ENCODE data around the gene DCAF8. TPM values are rescaled to one million over a fixed set of nuclear protein-coding genes. Genes with fewer than 3 reads are reported as not detected.

DCAF8 gene
- 127 and 154 TPM in 2 replicates for total RNA-seq (ENCODE audit: low replicate concordance)
- long read RNA-seq, full-length matches to known transcripts, result 10 of 41 reads
- long read RNA-seq, partial matches to known transcripts, result 17 of 41 reads
- long read RNA-seq, other reads (novel, unspliced or antisense), result 14 of 41 reads

GRCh38 chr1:160261893-160262794 lies at the start of gene DCAF8:
DCAF8 (minus strand) TSS chr1:160262549; CDS start chr1:160244008, 18,541 bp downstream.
- Mint-ChIP-seq H3K36me3 (peaks cover 7% of the 10 kb centered on the region), H3K27ac (peak within 1 kb of the TSS; percentile 97), H3K4me1 (ENCODE audit: unreplicated experiment) (peaks cover 18% of the 10 kb centered on the region), H3K9me3 (no peaks in the 10 kb centered on the region), H3K4me3 (peak within 1 kb of the TSS; percentile 99), H3K27me3 (peaks cover 10% of the 10 kb centered on the region)
- TF ChIP-seq CTCF (conservative IDR thresholded peaks at IDR 0.05), result no peak
- DNase-seq (ENCODE audit: extremely low spot score, unreplicated experiment), result peak; percentile 97

GRCh38 chr1:160309571-160309970 lies 47.2 kb upstream of the DCAF8 start:
- no peak for TF ChIP-seq CTCF (conservative IDR thresholded peaks at IDR 0.05)
- Mint-ChIP-seq H3K9me3 (no peaks in the 10 kb centered on the region), H3K36me3 (peaks cover 38% of the 10 kb centered on the region), H3K27ac (no peak overlapping the region), H3K4me1 (ENCODE audit: unreplicated experiment) (no peaks in the 10 kb centered on the region), H3K4me3 (no peak overlapping the region), H3K27me3 (no peaks in the 10 kb centered on the region)
- DNase-seq (ENCODE audit: extremely low spot score, unreplicated experiment), result no peak

DNA sequence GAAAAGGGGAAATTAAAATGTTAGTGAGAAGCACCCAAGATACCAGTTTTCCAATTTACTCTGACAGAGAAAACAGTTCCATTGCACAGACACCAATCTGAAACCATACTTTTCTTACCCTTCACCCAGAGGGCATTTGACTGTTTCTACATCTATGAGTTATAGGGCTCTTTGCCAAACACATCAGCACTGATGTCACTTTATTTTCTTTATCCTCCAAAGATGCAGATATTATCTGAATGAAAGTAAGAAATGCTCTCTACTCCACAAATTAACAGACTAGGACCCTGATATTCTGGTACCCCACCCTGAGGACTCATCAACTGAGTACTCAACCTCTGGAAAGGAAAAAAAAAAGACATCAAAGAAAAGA lies 46.8 kb upstream of the DCAF8 start:
- Mint-ChIP-seq H3K4me3 (no peak overlapping the region), H3K36me3 (peaks cover 37% of the 10 kb centered on the region), H3K27ac (no peak overlapping the region), H3K9me3 (no peaks in the 10 kb centered on the region), H3K27me3 (no peaks in the 10 kb centered on the region), H3K4me1 (ENCODE audit: unreplicated experiment) (no peaks in the 10 kb centered on the region)
- TF ChIP-seq CTCF (conservative IDR thresholded peaks at IDR 0.05), result no peak
- no peak for DNase-seq (ENCODE audit: extremely low spot score, unreplicated experiment)

GRCh38 chr1:160308451-160309184 lies 46.3 kb upstream of the DCAF8 start:
- H3K36me3 Mint-ChIP-seq, result peaks cover 34% of the 10 kb centered on the region
- no peaks in the 10 kb centered on the region for H3K9me3 Mint-ChIP-seq
- no peak overlapping the region for H3K4me3 Mint-ChIP-seq
- H3K4me1 Mint-ChIP-seq (ENCODE audit: unreplicated experiment), result no peaks in the 10 kb centered on the region
- H3K27ac Mint-ChIP-seq, result no peak overlapping the region
- TF ChIP-seq CTCF (conservative IDR thresholded peaks at IDR 0.05), result no peak
- no peak for DNase-seq (ENCODE audit: extremely low spot score, unreplicated experiment)
- no peaks in the 10 kb centered on the region for H3K27me3 Mint-ChIP-seq

DNA sequence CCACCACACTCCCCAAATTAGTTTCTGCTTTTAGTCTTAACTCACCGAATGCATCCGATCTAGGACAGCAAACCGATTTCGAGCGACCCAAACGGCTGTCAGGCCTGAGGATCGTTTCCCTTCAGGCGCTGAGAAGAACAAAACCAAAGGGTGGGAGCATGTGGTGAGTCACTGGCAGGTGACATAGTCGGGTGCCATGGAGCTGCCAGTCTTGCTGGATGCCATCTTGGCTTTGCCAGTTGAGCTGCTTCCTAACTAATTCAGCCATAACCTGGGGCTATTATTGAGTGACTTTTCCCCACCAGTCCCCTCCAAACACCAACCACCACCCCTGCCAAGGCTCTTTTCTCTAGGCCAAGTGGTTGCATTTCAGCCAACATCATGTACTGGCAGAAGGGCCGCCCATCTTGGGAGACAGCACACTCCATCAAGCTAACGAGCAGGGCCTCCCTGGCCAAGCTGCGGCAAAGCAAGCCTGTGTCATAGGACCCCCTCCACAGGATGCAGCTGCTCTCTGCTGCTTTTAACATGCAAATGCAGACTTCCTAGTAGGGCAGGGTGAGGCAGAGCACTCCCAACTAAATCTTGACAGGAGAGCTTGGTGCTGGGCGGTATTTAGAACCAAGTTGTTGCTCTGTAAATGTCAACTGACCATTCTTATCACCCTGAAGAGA lies 44.9 kb upstream of the DCAF8 start:
- Mint-ChIP-seq H3K36me3 (peaks cover 28% of the 10 kb centered on the region), H3K4me3 (no peak overlapping the region), H3K4me1 (ENCODE audit: unreplicated experiment) (no peaks in the 10 kb centered on the region), H3K27ac (no peak overlapping the region), H3K9me3 (no peaks in the 10 kb centered on the region), H3K27me3 (no peaks in the 10 kb centered on the region)
- DNase-seq (ENCODE audit: extremely low spot score, unreplicated experiment), result no peak
- no peak for TF ChIP-seq CTCF (conservative IDR thresholded peaks at IDR 0.05)
